Inflammatory macrophage (primary cell): ENCODE data around the gene COL4A2.
A peak's percentile ranks its signal among the peaks of the same experiment; 100 is the strongest.

Experiments used
- DNase-seq, 2 donors: peaks; one replicate each; pipeline ENCODE4 v3.0.0-alpha.2; 2020 to 2022

The COL4A2 gene

GRCh38 chr13:110499621-110500281, 192.7 kb downstream of the COL4A2 start:
- no peak for DNase-seq

GRCh38 chr13:110500341-110500740, 193.3 kb downstream of the COL4A2 start:
- no peak for DNase-seq

GRCh38 chr13:110501188-110501587, 194.1 kb downstream of the COL4A2 start:
- DNase-seq = no peak

- DNase-seq = peak in 1 of 2 donors; percentile 40
These were observed 196.2 kb downstream of the COL4A2 start for GRCh38 chr13:110503037-110503901.

- no peak for DNase-seq
These were observed 197.0 kb downstream of the COL4A2 start for GRCh38 chr13:110503979-110504499.

GRCh38 chr13:110505594-110505993, 198.5 kb downstream of the COL4A2 start:
- no peak for DNase-seq

- no peak for DNase-seq
These were observed 199.3 kb downstream of the COL4A2 start for GRCh38 chr13:110506396-110506795.

GRCh38 chr13:110506859-110507566, 199.9 kb downstream of the COL4A2 start:
- peak in 1 of 2 donors; percentile 55 for DNase-seq

GRCh38 chr13:110507678-110508381, 200.7 kb downstream of the COL4A2 start:
- DNase-seq = no peak

GRCh38 chr13:110509478-110509926, 202.4 kb downstream of the COL4A2 start:
- DNase-seq = no peak

GRCh38 chr13:110509971-110510786, 203.1 kb downstream of the COL4A2 start:
- DNase-seq = peak; percentile 51 to 59

GRCh38 chr13:110511509-110512181, 204.6 kb downstream of the COL4A2 start:
- DNase-seq = no peak

- no peak for DNase-seq
These were observed 205.2 kb downstream of the COL4A2 start for GRCh38 chr13:110512198-110512740.

- no peak for DNase-seq
These were observed 209.4 kb downstream of the COL4A2 start for GRCh38 chr13:110516500-110516899.

GRCh38 chr13:110517505-110518225, 210.6 kb downstream of the COL4A2 start:
- DNase-seq = no peak

GRCh38 chr13:110518226-110518525, 211.1 kb downstream of the COL4A2 start:
- DNase-seq = no peak

GRCh38 chr13:110518571-110518970, 211.5 kb downstream of the COL4A2 start:
- no peak for DNase-seq

- DNase-seq = no peak
These were observed 212.0 kb downstream of the COL4A2 start for GRCh38 chr13:110519046-110519445.

- no peak for DNase-seq
These were observed 212.4 kb downstream of the COL4A2 start for GRCh38 chr13:110519506-110519905.
